Left colon (tissue), 2 donors: Measurements from ENCODE around the gene SSPN. TPM values are rescaled to one million over a fixed set of nuclear protein-coding genes. Genes with fewer than 3 reads are reported as not detected.

Source experiments
- ATAC-seq: fragments of 200-7000 bp; cut with Tn5 transposase; one replicate; pipeline ENCODE4 v1.9.1; 2020; ENCODE audit warnings: mild to moderate bottlenecking, moderate library complexity
- DNase-seq, 2 donors: peaks; one replicate each; pipeline ENCODE4 v3.0.0-alpha.2; 2020
- intact Hi-C, 2 donors: fragments of 100-400 bp; cut with DNase I in 1 of 2; cut with micrococcal nuclease in 1 of 2; formaldehyde crosslinking; loops; one replicate each; pipeline versions ENCODE4 v1.11.2 to v1.14.0; 2022; cut with DNase I, micrococcal nuclease
- total RNA-seq, 2 donors: library from RNA; stranded (reverse); fragmentation: NEBNext Ultra II Directional; extraction: Animal tissue kit (Norgen Biotek cat#: 25700); gene quantifications; one replicate each; pipeline ENCODE4 v1.2.1, GENCODE V29; 2021
- donor health status: DM: no; HTN: no; CAD: no.
- donor health status: DM: yes; HTN: yes; CAD: no.

The SSPN gene
- total RNA-seq, 2 donors from 2014 or later = 12.8 to 20.6 TPM

DNA sequence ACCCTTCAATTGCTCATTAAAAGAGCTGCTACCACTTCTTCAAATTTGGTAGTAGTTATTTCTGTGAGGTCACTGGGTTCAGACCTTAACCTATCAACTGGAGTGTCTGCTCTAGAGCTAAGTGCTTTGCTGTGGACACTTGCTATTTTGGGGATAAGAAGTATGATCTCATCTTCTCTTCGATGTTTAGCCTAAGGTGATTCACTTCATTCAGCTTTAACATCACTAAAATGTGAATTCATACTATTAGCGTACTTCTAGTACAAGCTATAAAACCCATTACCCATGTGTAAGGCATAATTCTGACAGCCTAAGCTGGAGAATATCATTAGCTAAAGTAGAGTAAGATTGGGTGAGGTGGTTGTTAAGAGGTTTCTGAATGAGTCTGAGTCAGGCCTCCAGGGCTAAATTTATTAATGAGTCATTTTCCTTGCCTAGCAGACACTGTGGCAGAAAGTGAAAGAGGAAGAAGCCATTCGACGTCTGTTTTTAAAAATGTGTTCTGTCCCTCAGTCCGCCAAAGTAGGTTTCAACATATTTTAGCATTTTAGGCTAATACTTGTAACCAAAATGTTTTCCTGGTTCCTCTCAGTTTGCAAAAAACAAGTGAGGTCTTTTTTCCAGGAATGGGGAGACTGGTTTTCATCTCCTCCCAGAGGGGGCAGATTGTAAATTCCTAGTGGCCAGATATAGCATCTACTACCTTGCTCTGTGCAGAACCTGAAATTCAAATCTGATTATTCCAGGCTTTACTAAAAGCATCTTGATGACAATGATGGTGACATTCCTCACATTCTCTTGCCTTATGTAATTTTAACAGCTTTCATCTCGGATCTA is 103.6 kb downstream of the SSPN start:
- ATAC-seq = peak; percentile 60
- DNase-seq = no peak
- intact Hi-C loops = no loop called here

DNA sequence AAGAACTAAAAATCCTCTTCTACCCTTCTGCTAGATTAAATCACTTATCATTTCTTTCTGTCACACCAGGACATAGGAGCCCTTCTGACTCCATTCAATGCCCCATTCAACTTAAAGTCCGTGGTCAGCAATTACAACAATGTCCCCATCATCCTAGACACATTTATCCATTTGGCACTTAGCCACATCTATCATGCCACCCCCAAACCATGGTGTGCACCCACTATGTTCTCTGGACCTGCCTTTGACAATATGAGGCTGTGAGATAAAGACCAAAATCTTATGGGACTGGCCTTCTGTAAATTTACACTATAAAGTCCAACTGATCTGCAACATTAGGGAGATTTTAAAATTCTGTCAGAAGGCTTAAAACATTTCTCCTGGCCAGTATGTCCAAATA is 104.4 kb downstream of the SSPN start:
- intact Hi-C loops = no loop called here
- DNase-seq = no peak
- ATAC-seq = no peak

Other genes starting within 250 kb of the SSPN start
- gene RASSF8, start 236.9 kb upstream of the SSPN start, total RNA-seq = 10 to 100 TPM in 1 of 2 donors, 1 to 10 TPM in 1; 4.8 to 15.7 TPM
- gene BHLHE41, start 70.5 kb upstream of the SSPN start, total RNA-seq = 10 to 100 TPM; 35.4 to 48.4 TPM